CD14-positive monocyte (primary cell): ENCODE data around the gene HIVEP3. TPM values are rescaled to one million over a fixed set of nuclear protein-coding genes. Genes with fewer than 3 reads are reported as not detected.

Experiments used
- DNase-seq, 3 donors: peaks; one replicate each; pipeline ENCODE4 v3.0.0-alpha.2; 2011 to 2022
- H2AFZ ChIP-seq: 2 replicates; pipeline ENCODE4 v1.6.0; 2012; ENCODE audit warnings: mild to moderate bottlenecking, low read depth, low read length, inconsistent platforms; ENCODE audit not compliant: insufficient read depth, poor library complexity, severe bottlenecking
- H3K27ac ChIP-seq, 2 donors: 1 replicate in 1 of 2; 2 replicates in 1 of 2; pipeline ENCODE4 v1.5.1; 2012 to 2013; ENCODE audit warnings: low read length in 2 of 2, control low read depth in 1 of 2, inconsistent platforms in 1 of 2, low read depth in 1 of 2, mild to moderate bottlenecking in 1 of 2
- H3K27me3 ChIP-seq, 2 donors: one replicate each; pipeline versions ENCODE4 v1.6.0 to v1.6.1; 2011 to 2013; ENCODE audit warnings: low read length in 2 of 2; ENCODE audit not compliant: control insufficient read depth in 2 of 2, insufficient read depth in 2 of 2
- H3K36me3 ChIP-seq, 2 donors: replicated peaks in 1 of 2; 1 replicate in 1 of 2; 2 replicates in 1 of 2; pipeline versions ENCODE4 v1.5.1 to v1.6.1; 2012 to 2013; ENCODE audit warnings: low read length in 2 of 2, control low read depth in 1 of 2, inconsistent platforms in 1 of 2, mild to moderate bottlenecking in 1 of 2; ENCODE audit not compliant: insufficient read depth in 2 of 2, control insufficient read depth in 1 of 2
- H3K4me1 ChIP-seq, 2 donors: 1 replicate in 1 of 2; 2 replicates in 1 of 2; pipeline versions ENCODE4 v1.5.1 to v1.6.1; 2012 to 2013; ENCODE audit warnings: low read length in 2 of 2, control low read depth in 1 of 2, inconsistent platforms in 1 of 2, mild to moderate bottlenecking in 1 of 2, moderate library complexity in 1 of 2; ENCODE audit not compliant: insufficient read depth in 2 of 2, control insufficient read depth in 1 of 2
- H3K4me2 ChIP-seq: replicated peaks from 2 replicates; pipeline ENCODE3; 2012; ENCODE audit warnings: low read length, moderate library complexity, mild to moderate bottlenecking; ENCODE audit not compliant: poor library complexity, severe bottlenecking; ENCODE audit errors: extremely low read depth
- H3K4me3 ChIP-seq, 3 experiments: fragments of 200-600 bp in 1 of 3; sonication (generic) in 1 of 3; replicated peaks in 1 of 3; 1 replicate in 2 of 3; 2 replicates in 1 of 3; pipeline ENCODE4 v1.5.1; 2011 to 2013; ENCODE audit warnings: low read length in 3 of 3, mild to moderate bottlenecking in 3 of 3, control low read depth in 2 of 3, low read depth in 2 of 3, inconsistent platforms in 1 of 3, moderate library complexity in 1 of 3
- H3K79me2 ChIP-seq: 2 replicates; pipeline ENCODE4 v1.6.0; 2012; ENCODE audit warnings: mild to moderate bottlenecking, control low read depth, inconsistent platforms, low read length, moderate library complexity; ENCODE audit not compliant: insufficient read depth
- H3K9ac ChIP-seq: 2 replicates; pipeline ENCODE4 v1.6.0; 2017; ENCODE audit warnings: low read length, mild to moderate bottlenecking; ENCODE audit not compliant: insufficient read depth, poor library complexity, severe bottlenecking
- H3K9me3 ChIP-seq, 2 donors: replicated peaks in 1 of 2; 1 replicate in 1 of 2; 2 replicates in 1 of 2; pipeline versions ENCODE4 v1.5.1 to v1.6.1; 2012 to 2013; ENCODE audit warnings: low read length in 2 of 2, control low read depth in 1 of 2; ENCODE audit not compliant: control insufficient read depth in 1 of 2, insufficient read depth in 1 of 2
- H4K20me1 ChIP-seq: 2 replicates; pipeline ENCODE4 v1.6.0; 2012; ENCODE audit warnings: mild to moderate bottlenecking, low read length, control low read depth, moderate library complexity; ENCODE audit not compliant: insufficient read depth
- H3K27ac Mint-ChIP-seq, 7 donors: one replicate each; pipeline ENCODE4 v1.8.0; 2020; ENCODE audit warnings: mild to moderate bottlenecking in 7 of 7, mixed read lengths in 7 of 7, moderate library complexity in 6 of 7, inconsistent platforms in 2 of 7
- H3K27me3 Mint-ChIP-seq, 3 donors: one replicate each; pipeline ENCODE4 v1.8.0; 2021 to 2022; ENCODE audit warnings: low read depth in 3 of 3, mild to moderate bottlenecking in 3 of 3, mixed read lengths in 3 of 3, moderate library complexity in 3 of 3, inconsistent platforms in 1 of 3
- H3K36me3 Mint-ChIP-seq, 2 donors: one replicate each; pipeline ENCODE4 v1.8.0; 2020; ENCODE audit warnings: mixed read lengths in 2 of 2, inconsistent platforms in 1 of 2, mild to moderate bottlenecking in 1 of 2
- H3K4me1 Mint-ChIP-seq: one replicate; pipeline ENCODE4 v1.8.0; 2020; ENCODE audit warnings: mild to moderate bottlenecking, mixed read lengths
- H3K4me3 Mint-ChIP-seq, 2 donors: one replicate each; pipeline ENCODE4 v1.8.0; 2020; ENCODE audit warnings: mild to moderate bottlenecking in 2 of 2, mixed read lengths in 2 of 2, moderate library complexity in 1 of 2
- H3K9me3 Mint-ChIP-seq, 7 donors: one replicate each; pipeline ENCODE4 v1.8.0; 2020 to 2022; ENCODE audit warnings: mixed read lengths in 7 of 7, mild to moderate bottlenecking in 6 of 7, moderate library complexity in 6 of 7, inconsistent platforms in 2 of 7
- WGBS: methylation state at CpG from one replicate; pipeline ENCODE4 v1.1.5; 2013; ENCODE audit warnings: missing lambda C conversion rate; ENCODE audit not compliant: insufficient coverage; 5-methylcytosine and 5-hydroxymethylcytosine counted together
- intact Hi-C, 2 donors: fragments of 100-400 bp; cut with micrococcal nuclease; formaldehyde crosslinking; loops; one replicate each; pipeline versions ENCODE4 v1.15.0 to v1.15.1; 2023
- polyA plus RNA-seq, 3 donors: library from polyadenylated mRNA; depleted of rRNA in 1 of 3; unstranded in 2 of 3; stranded (reverse) in 1 of 3; fragments of 300-500 nt in 2 of 3; fragments of >200 nt in 1 of 3; fragmentation: Illumina TruSeq in 2 of 3; gene quantifications; 1 replicate in 2 of 3; 2 replicates in 1 of 3; pipeline ENCODE4 v1.2.3, GENCODE V29; 2012 to 2021
- TF ChIP-seq, protein P1 (sequence below): fragments of 200-600 bp; IDR thresholded peaks from one replicate; pipeline ENCODE4 v1.8.0; 2022; ENCODE audit warnings: antibody characterized with exemption, mild to moderate bottlenecking

HIVEP3 gene
- polyA plus RNA-seq, 3 donors = 1.2 to 3.7 (median 1.8) TPM

DNA sequence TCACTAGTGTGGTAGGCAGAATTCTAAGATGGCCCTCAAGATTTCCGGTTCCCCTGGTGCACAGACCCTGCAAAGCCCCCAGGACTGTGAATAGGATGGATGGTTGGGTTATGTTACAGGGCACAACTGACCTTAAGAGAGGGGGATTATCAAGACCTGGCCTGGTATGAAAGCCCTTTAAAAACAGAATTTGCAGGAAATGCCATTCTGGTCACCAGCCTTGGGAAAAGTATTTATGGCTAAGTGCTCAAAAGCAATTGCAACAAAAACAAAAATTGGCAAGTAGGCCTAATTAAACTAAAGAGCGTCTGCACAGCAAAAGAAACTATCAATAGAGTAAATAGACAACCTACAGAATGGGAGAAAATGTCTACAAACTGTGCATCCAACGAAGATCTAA is 289.6 kb downstream of the HIVEP3 start:
- Mint-ChIP-seq H3K9me3 (no peaks in the 10 kb centered on the region), H3K27me3 (peaks cover 0 to 3% (median 2%) of the 10 kb centered on the region in 3 donors), H3K4me1 (peaks cover 8% of the 10 kb centered on the region), H3K27ac (peak overlapping the region in 1 of 7 donors; percentile 34), H3K4me3 (no peak overlapping the region), H3K36me3 (peaks cover 27 to 45% of the 10 kb centered on the region in 2 donors)
- Histone ChIP-seq H3K4me2 (no peak overlapping the region), H2AFZ (no peak overlapping the region), H4K20me1 (peaks cover 85% of the 10 kb centered on the region), H3K4me3 (no peak overlapping the region), H3K27ac (no peak overlapping the region), H3K9ac (no peak overlapping the region), H3K36me3 (peaks cover 10 to 29% of the 10 kb centered on the region in 2 donors), H3K4me1 (no peaks in the 10 kb centered on the region), H3K79me2 (peaks cover 13% of the 10 kb centered on the region), H3K27me3 (no peaks in the 10 kb centered on the region), H3K9me3 (no peaks in the 10 kb centered on the region)
- TF ChIP-seq, protein P1, sequence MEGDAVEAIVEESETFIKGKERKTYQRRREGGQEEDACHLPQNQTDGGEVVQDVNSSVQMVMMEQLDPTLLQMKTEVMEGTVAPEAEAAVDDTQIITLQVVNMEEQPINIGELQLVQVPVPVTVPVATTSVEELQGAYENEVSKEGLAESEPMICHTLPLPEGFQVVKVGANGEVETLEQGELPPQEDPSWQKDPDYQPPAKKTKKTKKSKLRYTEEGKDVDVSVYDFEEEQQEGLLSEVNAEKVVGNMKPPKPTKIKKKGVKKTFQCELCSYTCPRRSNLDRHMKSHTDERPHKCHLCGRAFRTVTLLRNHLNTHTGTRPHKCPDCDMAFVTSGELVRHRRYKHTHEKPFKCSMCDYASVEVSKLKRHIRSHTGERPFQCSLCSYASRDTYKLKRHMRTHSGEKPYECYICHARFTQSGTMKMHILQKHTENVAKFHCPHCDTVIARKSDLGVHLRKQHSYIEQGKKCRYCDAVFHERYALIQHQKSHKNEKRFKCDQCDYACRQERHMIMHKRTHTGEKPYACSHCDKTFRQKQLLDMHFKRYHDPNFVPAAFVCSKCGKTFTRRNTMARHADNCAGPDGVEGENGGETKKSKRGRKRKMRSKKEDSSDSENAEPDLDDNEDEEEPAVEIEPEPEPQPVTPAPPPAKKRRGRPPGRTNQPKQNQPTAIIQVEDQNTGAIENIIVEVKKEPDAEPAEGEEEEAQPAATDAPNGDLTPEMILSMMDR = no peak
- DNase-seq = no peak
- intact Hi-C loops = no loop called here
- WGBS = no CpG with 5 or more reads among the region's 3 CpGs

GRCh38 chr1:41627491-41628280 is 291.0 kb downstream of the HIVEP3 start:
- Mint-ChIP-seq H3K9me3 (no peaks in the 10 kb centered on the region), H3K4me1 (peaks cover 17% of the 10 kb centered on the region)
- H2AFZ ChIP-seq = no peak overlapping the region

More at GRCh38 chr1:41627491-41628280, 291.0 kb downstream of the HIVEP3 start:
- Histone ChIP-seq H3K4me3 (no peak overlapping the region), H3K27ac (no peak overlapping the region), H3K4me1 (peaks cover 8 to 11% of the 10 kb centered on the region in 2 donors), H3K4me2 (no peak overlapping the region), H3K36me3 (peaks cover 10 to 29% of the 10 kb centered on the region in 2 donors), H3K9ac (no peak overlapping the region), H3K79me2 (peaks cover 7% of the 10 kb centered on the region), H3K9me3 (no peaks in the 10 kb centered on the region), H4K20me1 (peaks cover 84% of the 10 kb centered on the region), H3K27me3 (no peaks in the 10 kb centered on the region)
- intact Hi-C loops = no loop called here
- WGBS = 89% methylated on average over 4 of the region's 5 CpGs
- Mint-ChIP-seq H3K36me3 (peaks cover 25 to 46% of the 10 kb centered on the region in 2 donors), H3K27ac (peak overlapping the region in 1 of 7 donors; percentile 44), H3K4me3 (no peak overlapping the region), H3K27me3 (peaks cover 0 to 3% (median 2%) of the 10 kb centered on the region in 3 donors)
- DNase-seq = no peak
- TF ChIP-seq, protein P1 = no peak
